DMS53 treated with DMSO at 0.1 percent for 48 hours (cell line): ENCODE measurements around the gene CALN1.

Experiments used
- DNase-seq: peaks from one replicate; lab custom pipeline; 2025; ENCODE audit not compliant: unreplicated experiment; lab: John Stamatoyannopoulos, UW

CALN1 gene

DNA sequence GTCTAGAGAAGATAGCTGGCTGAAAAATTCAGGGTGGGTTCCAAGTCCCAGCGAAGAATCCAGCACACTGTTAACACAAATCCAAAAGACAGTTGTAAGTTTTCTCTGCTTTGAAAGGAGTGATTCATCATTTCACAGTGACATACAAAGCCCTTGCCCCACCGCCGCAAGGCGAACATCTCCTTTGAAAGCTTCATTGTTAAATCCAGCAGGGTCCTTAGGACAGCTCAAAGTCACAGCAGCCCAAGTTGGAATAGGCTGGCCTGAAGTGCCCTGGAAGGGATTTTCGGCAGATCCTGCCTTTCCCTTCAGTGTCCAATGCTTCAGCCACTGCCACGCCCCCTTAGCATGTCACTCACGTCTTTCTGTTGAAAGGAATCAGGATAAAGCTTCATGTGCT, 526.1 kb downstream of the CALN1 start:
- no peak for DNase-seq

DNA sequence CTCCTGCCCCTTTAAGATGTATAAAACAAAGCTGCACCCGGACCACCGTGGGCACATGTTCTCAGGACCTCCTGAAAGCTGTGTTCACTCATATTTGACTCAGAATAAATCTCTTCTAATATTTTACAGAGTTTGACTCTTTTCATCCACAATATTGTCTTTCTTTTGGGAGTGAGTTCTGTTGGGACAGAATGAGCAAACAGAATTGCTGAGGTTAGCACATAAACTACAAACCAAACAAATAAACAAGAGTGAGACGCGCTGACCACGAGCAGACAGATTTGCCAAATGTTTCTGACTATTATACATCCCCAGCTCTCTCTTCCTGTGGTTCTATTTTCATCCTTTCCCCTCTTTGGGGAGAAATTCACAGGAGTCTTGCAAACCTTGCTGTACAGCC, 526.7 kb downstream of the CALN1 start:
- no peak for DNase-seq

DNA sequence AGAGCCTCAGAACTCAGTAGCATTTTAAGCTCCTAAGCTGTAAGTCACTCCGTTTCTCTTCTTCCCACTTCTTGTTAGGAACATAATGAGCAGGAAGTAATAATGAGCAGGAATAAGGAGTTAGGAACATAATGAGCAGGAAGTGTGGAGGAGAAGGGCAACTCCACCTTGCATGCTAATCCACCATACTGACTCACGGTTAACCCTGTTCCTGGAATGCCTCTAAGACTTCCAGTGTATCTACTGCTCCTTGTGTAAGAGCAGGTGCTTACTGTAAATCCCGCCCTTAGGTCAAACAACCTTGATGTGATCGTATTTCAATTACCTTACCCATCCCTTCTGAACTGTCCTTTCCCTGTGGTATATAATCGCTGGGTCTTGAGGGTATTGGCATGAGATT, 528.7 kb downstream of the CALN1 start:
- no peak for DNase-seq

DNA sequence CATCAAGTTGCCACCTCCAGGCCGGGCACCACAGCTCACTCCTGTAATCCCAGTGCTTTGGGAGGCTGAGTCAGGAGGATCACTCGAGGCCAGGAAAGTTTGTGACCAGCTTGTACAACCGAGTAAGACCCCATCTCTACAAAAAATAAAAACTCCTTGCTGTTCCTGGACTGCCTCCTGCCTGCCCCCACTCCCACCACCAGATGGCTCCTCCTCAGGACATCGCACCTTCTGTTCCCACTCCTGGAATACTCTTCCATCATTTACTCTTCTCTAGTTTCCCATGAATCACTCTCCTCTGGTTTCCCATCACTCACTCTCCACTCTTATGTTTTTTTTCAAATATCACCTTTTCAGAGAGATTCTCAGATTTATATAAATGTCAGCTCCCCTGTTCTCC, 540.7 kb downstream of the CALN1 start:
- no peak for DNase-seq

DNA sequence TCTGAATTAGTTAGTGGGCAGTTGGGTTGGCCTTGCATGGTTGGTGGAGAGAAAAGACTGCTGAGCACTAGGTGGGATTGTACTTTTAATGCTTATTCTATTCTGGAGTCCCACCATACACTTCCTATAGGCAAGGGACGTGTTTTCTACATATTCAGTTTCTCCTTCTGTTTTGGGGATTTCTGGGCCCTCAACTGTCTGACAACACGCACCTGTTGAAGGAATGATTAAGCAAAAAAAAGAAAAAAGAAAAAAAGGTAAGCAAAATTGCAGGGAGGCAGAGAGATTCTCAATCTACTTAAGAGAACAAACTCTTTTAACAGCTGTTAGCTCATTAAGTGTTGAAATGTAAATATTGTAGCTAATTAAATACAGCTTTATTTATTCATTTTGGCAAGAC, 541.3 kb downstream of the CALN1 start:
- no peak for DNase-seq

DNA sequence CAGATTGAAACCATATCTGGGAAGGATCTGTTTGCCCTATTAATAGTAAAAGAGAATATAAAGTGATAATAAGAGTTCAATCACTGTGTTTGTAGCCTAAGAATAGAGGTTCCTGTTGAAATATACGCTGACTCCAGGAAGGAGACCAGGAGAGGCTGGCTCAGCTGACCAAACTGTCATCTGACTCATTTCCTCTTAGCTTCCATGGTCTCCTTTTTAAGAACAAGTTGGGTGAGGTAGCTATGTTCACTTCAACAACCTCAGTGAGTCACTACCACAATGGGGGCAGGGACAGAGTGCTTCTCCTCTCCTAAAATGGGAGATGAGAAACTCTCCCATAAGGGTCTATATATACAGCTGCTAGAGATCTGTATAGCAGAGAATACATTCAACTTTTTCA, 543.3 kb downstream of the CALN1 start:
- no peak for DNase-seq

DNA sequence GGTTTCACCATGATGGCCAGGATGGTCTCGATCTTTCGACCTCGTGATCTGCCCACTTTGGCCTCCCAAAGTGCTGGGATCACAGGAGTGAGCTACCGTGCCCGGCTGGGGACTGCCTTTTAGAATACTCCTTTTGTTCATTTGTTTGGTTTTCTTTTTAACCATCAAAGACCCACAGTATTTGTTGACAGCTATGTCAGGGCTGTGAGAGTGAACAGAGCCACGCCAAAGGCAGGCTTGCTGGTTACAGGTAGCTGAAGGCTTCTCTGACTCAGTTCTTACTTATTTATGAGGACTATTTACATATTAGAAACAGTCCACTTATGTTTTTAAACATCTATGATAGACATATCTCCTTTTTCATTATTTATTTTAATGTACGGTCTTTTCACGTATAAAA, 544.5 kb downstream of the CALN1 start:
- no peak for DNase-seq

DNA sequence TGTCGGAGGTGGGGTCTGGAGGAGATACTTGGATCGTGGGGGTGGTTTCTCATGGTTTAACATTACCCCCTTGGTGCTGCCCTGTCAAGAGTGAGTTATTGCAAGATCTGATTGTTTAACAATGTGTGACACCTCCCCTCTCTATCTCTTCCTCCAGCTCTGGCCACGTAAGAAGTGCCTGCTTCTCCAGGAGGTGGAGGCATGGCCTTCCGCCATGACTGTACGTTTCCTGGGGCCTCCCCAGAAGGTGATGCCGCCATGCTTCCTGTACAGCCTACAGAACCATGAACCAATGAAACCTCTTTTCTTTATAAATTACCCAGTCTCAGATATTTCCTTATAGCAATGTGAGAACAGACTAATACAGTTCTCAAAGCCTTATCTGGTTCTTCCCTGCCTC, 547.0 kb downstream of the CALN1 start:
- DNase-seq = no peak

DNA sequence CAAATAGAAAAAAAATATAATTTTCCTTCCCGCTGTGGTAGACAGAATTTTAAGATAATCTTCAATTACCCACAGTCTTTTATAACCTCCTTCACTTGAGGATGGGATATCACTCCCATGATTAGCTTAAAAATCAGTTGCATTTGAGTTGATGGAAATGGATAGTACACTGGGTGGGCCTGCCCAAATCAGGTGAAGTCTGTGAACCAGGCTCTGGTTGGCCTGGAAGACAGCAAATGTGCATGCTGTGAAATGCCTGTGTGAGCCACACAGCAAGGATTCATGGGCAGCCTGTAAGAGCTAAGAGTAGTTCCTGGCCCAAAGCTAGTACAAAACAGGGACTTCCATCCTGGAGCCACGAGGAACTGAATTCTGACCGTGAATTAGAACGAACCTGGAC, 548.0 kb downstream of the CALN1 start:
- no peak for DNase-seq

DNA sequence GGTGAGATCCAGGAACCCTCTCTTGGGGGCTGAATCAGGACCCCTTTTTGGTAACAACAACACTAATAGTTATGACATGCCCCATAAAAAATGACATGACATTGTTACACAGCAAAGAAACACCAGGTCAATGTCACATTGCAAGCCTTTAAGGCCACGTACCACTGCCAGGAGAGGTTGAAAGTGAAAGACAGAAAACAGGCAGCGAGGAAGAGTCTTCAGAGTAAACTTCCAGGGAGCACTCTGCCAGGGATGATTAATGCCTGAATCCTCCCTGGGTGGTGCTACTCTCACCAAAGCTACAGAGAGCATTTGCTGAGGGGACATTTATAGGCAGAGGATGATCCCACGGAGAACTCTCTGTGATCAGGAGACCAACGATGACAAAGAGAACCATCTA, 551.6 kb downstream of the CALN1 start:
- no peak for DNase-seq

DNA sequence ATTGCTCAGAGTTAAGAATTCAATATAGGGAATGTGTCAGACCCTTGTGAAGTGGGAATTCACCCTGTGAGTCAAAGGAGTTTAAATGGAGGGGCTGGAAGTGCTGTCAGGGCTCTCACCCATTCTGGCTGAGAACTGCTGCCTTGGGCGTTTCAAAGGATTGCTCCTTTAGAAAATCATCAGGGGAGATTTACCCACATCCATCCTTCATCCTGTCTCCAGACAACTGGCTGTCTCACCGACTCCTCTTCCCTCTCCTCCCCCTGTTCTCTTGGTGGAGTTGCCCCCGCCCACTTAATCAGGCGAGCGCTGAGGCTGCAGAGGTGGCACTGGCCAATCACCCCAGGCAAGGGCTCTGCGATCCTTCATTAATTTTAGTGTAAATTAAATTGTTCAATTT, 554.8 kb downstream of the CALN1 start:
- DNase-seq = no peak

DNA sequence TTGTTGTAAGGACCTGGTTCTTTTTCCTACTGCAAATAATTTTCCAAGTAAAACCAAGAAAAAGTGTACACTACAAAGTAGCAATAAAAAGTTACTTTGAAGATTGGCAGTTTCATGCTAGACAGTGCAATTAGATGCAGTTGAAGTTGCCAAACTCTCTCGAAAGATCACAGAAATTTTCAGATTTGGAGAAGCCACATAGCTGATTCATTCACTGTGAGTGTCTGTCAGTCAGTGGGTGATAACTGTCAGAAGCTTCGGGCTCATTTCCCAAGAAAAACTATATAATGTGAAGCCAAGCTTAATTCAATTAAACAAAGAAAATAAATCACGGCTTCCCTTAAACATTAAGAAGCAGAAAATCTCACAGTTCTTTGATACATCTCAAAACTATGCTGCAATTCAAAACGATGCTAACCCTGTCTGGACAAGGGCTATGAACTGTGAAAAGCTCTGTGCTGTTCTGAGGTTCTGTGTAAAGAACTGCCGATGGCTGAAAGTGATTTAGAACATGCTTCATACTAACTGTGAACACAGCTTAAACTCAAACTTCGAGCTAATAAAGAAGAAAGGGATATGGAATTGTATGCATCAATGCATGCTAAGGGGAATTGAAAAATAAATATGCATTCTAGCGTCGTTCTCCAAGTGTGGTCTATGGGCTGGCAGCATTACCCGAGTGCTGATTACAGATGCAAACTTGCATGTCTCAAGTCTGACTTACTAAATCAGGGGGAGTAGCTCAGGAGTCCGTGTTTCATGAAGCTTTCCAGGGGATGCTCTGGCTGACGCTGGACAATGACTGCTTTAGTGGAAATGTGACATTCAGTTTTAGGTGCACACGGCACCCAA, 557.4 kb downstream of the CALN1 start:
- no peak for DNase-seq

DNA sequence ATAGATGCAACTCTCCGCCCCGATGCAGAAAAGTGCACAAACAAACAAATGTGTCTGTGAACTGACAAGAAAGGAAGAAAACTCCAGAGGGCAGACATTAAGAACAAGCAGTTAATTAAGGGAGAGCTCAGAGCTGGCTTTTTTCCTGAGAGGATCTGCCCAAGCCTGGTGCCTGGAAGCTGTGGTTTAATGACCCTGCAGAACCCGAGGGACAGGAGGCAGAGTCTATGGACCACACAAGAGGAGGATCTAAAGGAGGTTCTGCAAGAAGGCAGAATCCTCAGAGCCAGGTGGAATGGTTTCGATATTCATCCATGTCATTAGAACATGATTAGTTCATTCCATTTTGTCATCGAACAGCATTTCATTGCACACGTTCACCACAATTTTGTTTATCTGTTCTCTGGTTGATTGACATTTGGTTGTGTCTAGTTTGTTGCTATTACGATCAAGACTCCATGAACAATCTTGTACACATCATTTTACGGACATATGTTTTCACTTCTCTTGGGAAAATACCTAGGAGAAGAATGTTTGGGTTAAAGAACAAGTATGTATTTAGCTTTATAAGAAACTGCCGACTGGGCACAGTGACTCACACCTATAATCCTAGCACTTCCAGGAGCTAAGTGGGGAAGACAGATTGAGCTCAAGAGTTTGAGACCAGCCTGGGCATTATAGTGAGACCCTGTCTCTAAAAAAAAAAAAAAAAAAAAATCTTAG, 560.2 kb downstream of the CALN1 start:
- DNase-seq = no peak

DNA sequence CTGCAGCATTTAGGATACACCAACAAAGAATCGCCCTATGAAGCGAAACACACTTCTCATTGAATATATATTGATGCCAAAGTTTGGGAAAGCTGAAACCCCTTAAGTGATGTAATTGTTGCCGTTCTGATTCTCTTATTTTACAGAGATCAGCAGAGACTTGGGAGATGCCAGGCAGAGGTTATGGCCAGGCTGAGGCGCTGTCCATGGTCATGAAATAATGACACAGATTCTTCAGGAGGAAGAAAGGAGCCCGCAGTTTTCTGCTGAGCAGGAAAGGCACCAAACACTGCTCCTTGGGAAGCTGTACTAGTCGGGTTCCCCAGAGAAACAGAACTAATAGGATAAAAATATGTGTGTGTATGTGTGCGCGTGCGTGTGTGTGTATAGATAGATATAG, 566.0 kb downstream of the CALN1 start:
- DNase-seq = no peak

DNA sequence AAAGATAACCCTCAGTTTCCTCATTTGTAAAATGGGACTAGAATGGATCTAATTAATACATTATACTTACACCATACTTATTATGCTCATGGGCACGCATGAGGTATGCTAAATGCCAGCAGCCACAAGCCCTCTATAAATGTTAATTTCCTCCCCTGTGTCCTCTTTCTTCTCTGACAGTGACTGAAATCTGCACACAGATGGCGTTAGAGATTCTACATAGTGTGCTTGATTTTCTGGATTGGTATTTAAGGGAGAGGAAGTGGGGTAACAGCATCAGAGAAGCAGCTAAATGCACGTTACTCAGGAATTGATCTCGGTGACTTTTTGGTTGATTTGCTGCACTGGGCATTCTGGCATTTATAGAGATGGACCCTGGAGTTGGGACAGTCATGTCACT, 568.5 kb downstream of the CALN1 start:
- DNase-seq = no peak

DNA sequence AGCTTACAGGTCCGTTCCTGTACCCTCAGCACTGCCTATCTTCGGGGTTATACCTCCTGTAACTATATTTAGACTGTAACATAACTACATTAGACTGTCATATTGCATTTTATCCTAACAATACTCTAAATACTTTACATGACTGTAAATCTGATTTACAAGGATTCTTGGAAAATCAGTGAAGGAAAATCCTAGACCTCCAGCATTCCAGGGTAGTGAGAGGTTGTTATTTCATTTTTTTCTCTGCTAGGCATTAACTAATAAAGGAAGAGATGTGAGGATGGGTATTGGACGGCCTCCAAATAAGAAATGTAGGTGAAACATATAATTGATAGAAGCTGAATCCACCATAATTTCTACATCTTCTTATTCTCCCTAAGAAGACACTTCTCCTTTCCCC, 569.4 kb downstream of the CALN1 start:
- DNase-seq = no peak

DNA sequence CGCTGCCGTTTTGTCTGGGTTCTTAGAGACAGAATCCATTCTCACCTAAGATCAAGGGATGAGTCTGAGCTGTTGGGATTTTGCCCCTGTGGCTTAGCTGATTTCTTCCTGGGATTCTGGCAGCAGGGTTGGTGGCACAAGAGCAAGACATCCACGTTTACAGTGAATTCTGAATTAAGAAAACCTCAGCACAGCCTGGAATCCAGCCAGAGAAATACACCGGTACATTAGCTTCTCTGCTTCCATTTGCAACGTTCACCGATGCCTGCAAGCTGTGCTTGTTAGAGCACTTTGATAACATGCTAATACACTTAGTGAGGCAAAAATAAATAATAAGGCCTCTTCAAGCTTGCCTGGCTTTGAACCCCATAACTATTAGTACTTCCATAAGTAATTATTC, 569.8 kb downstream of the CALN1 start:
- DNase-seq = no peak

DNA sequence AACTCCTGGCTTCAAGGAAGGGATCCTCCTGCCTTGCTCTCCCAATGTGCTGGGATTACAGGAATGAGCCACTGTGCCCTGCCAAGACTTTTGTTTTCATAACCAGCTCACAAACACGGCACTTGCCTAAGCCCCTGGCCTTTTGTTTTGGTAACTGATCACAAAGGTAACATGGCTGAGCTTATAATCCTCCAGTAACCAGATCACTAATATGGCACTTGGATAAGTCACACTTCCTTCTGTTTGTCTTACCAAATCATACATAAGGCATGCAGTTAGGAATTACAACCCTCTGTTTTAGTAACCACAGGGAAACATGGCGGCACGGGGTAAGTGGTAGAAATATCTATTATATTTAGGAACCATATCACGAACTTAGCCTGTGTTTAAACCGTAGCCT, 577.1 kb downstream of the CALN1 start:
- DNase-seq = no peak

DNA sequence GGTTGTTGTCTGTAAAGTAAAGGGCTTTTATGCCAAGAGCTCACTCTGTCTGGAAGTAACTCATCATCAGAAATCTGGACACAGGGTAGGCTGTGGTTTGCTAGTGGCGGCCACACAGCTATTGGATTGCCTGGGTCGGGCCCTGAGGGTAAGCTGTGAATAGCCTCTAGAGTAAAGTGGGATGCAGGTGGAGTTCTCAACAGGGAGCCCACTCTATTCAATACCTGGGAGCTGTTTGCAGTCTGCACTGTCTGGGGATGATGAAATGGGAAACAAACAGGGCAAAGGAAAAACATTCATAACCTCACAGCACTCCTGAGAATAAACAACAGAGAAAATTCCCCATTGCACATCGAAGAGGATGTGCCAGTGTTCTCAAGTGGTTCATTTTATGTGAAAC, 582.6 kb downstream of the CALN1 start:
- no peak for DNase-seq

DNA sequence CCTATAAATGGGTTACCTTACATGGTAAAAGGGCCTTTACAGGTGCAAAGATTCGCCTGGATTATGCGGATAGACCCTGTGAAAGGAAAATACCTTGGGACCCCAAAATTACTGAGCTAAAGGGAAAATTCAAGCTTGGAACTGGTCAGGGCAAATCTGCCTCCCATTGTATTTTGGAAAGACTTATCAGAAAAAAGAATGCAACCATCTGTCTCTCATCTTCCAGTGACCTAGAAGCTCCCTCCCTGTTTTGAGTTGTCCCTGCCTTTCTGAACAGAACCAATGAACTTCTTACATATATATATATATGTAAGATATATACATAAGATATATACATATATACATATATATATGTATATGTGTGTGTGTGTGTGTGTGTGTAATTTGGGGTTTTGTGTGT, 583.8 kb downstream of the CALN1 start:
- DNase-seq = no peak

DNA sequence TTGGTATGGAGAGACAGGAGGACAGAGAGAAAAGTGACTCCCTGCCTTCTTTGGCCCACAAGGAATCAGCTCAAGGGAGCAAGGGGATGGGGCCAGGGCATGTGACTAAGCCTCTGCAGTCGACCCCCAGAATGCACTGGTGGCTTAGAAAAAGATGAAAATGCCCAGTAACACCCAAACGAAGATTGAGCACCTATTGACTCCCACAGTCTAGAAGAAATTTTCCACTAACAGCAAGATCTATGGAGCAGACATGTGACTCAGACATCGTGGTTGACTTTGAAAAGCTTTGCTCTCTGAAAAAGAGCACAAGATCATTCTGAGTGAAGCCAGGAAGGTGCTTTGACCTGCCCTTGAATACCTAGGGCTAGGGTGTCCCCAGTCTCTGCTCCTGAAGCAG, 586.0 kb downstream of the CALN1 start:
- DNase-seq = no peak

DNA sequence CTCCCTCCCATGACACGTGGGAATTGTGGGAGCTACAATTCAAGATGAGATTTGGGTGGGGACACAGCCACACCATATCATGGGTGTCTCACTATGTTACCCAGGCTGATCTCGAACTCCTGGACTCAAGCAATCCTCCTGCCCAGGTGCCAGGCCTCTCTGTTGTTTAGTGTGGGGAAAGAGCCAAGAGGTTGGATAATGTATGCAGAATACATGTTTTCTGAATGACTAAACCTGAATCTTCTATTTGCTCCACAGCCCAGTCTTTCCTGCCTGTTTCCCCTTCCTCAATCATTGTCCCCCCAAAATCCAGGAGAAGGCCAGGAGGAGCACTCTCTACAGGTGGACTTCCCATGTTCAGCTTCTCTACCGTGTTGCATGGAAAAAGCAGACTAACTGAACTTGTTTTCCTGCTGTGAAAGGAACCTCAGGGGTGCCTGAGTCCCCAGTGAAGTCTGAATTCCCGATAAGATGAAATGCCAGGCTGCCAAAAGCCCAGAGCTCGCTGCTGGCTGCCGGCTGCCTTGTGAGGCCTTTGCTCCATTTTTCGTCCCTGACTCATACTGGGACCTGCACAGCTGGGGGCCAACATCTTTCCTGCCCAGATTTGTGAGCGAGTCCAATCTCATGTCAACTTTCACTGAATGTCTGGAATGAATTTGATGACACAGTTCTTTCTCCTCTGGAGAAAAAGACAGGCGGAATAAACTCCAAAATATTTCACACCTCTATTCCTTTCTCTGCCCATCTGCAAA, 588.0 kb downstream of the CALN1 start:
- DNase-seq = no peak
